IMR-90 (cell line): ENCODE data around the gene CORO1C. TPM values are rescaled to one million over a fixed set of nuclear protein-coding genes. Genes with fewer than 3 reads are reported as not detected.

Experiments used
- ATAC-seq: fragments of 200-7000 bp; cut with Tn5 transposase; 2 replicates; pipeline ENCODE4 v1.9.1; 2020; ENCODE audit warnings: low read depth, mild to moderate bottlenecking, moderate library complexity
- BruUV-seq: library from RNA; stranded (reverse); fragments of 400-500 nt; replicated peaks from 2 replicates; lab custom pipeline; 2021; lab: Mats Ljungman, UMichigan
- CTCF ChIA-PET: fragments of 300-600 bp; formaldehyde crosslinking; extraction: SDS; loops from one replicate; lab custom pipeline; 2021; ENCODE audit warnings: antibody characterized with exemption; lab: Yijun Ruan, JAX
- POLR2A ChIA-PET: fragments of 300-600 bp; sonication (Branson Sonifier 250); formaldehyde crosslinking; loops from one replicate; lab custom pipeline; 2022; ENCODE audit warnings: antibody characterized with exemption; ENCODE audit not compliant: unreplicated experiment; lab: Charles Lee
- DNase-seq: peaks from one replicate; pipeline ENCODE4 v3.0.0; 2013
- H2AFZ ChIP-seq: replicated peaks from 2 replicates; pipeline ENCODE3; 2013; ENCODE audit warnings: low read length, mild to moderate bottlenecking; ENCODE audit not compliant: poor library complexity
- H2AK5ac ChIP-seq: 2 replicates; pipeline ENCODE4 v1.6.1; 2013; ENCODE audit warnings: low read depth, low read length, inconsistent platforms
- H2AK9ac ChIP-seq: replicated peaks from 2 replicates; pipeline ENCODE3; 2013; ENCODE audit warnings: mild to moderate bottlenecking, low read depth, low read length, moderate library complexity; ENCODE audit not compliant: poor library complexity
- H2BK120ac ChIP-seq: 2 replicates; pipeline ENCODE4 v1.6.1; 2013; ENCODE audit warnings: low read depth, low read length, inconsistent platforms
- H2BK15ac ChIP-seq: 3 replicates; pipeline ENCODE4 v1.6.1; 2013; ENCODE audit warnings: low read depth, low read length, inconsistent platforms
- H2BK20ac ChIP-seq: 2 replicates; pipeline ENCODE4 v1.6.1; 2013; ENCODE audit warnings: low read depth, mild to moderate bottlenecking, inconsistent platforms, low read length, moderate library complexity
- H2BK5ac ChIP-seq: 2 replicates; pipeline ENCODE4 v1.6.1; 2013; ENCODE audit warnings: mild to moderate bottlenecking, low read depth, low read length, inconsistent platforms; ENCODE audit not compliant: poor library complexity, severe bottlenecking
- H3K14ac ChIP-seq: replicated peaks from 2 replicates; pipeline ENCODE4 v1.6.1; 2013; ENCODE audit warnings: low read depth, low read length, inconsistent platforms
- H3K18ac ChIP-seq: 2 replicates; pipeline ENCODE4 v1.6.1; 2013; ENCODE audit warnings: low read depth, low read length, control low read depth
- H3K23ac ChIP-seq: 2 replicates; pipeline ENCODE4 v1.6.1; 2013; ENCODE audit warnings: low read depth, low read length, inconsistent platforms
- H3K27ac ChIP-seq: 2 replicates; pipeline ENCODE4 v1.5.1; 2013; ENCODE audit warnings: mild to moderate bottlenecking, control low read depth, low read length; ENCODE audit not compliant: insufficient read depth
- H3K27me3 ChIP-seq: 2 replicates; pipeline ENCODE4 v1.6.1; 2013; ENCODE audit warnings: low read length; ENCODE audit not compliant: control insufficient read depth, insufficient read depth
- H3K36me3 ChIP-seq: 2 replicates; pipeline ENCODE4 v1.6.1; 2013; ENCODE audit warnings: low read length, mixed read lengths; ENCODE audit not compliant: control insufficient read depth, insufficient read depth
- H3K4ac ChIP-seq: 2 replicates; pipeline ENCODE4 v1.6.1; 2013; ENCODE audit warnings: low read depth, low read length, inconsistent platforms
- H3K4me1 ChIP-seq: 2 replicates; pipeline ENCODE4 v1.6.1; 2013; ENCODE audit warnings: low read length, mixed read lengths; ENCODE audit not compliant: control insufficient read depth, insufficient read depth
- H3K4me2 ChIP-seq: 2 replicates; pipeline ENCODE4 v1.6.1; 2013; ENCODE audit warnings: low read depth, mild to moderate bottlenecking, control low read depth, low read length, moderate library complexity
- H3K4me3 ChIP-seq: 2 replicates; pipeline ENCODE4 v1.5.1; 2013; ENCODE audit warnings: low read depth, mild to moderate bottlenecking, control low read depth, low read length, moderate library complexity; ENCODE audit not compliant: insufficient read depth
- H3K56ac ChIP-seq: 2 replicates; pipeline ENCODE4 v1.6.1; 2013; ENCODE audit warnings: low read length, inconsistent platforms; ENCODE audit not compliant: insufficient read depth; ENCODE audit errors: extremely low read depth
- H3K79me1 ChIP-seq, 2 experiments: 2 replicates each; pipeline ENCODE4 v1.6.1; 2013; ENCODE audit warnings: low read length in 2 of 2, inconsistent platforms in 1 of 2, low read depth in 1 of 2
- H3K9ac ChIP-seq: 2 replicates; pipeline ENCODE4 v1.6.1; 2013; ENCODE audit warnings: low read depth, low read length, control low read depth
- H3K9me1 ChIP-seq: 2 replicates; pipeline ENCODE4 v1.6.1; 2013; ENCODE audit warnings: low read length, inconsistent platforms; ENCODE audit not compliant: insufficient read depth
- H3K9me3 ChIP-seq: 2 replicates; pipeline ENCODE4 v1.6.1; 2013; ENCODE audit warnings: low read length; ENCODE audit not compliant: control insufficient read depth, insufficient read depth
- H4K20me1 ChIP-seq: 2 replicates; pipeline ENCODE4 v1.6.1; 2013; ENCODE audit warnings: low read length, inconsistent platforms; ENCODE audit not compliant: insufficient read depth
- H4K5ac ChIP-seq: 2 replicates; pipeline ENCODE4 v1.6.1; 2013; ENCODE audit warnings: mild to moderate bottlenecking, low read depth, low read length, control low read depth
- H4K8ac ChIP-seq, 2 experiments: 2 replicates each; pipeline ENCODE4 v1.6.1; 2013; ENCODE audit warnings: low read depth in 2 of 2, low read length in 2 of 2, control low read depth in 1 of 2, inconsistent platforms in 1 of 2
- H4K91ac ChIP-seq: 2 replicates; pipeline ENCODE4 v1.6.1; 2013; ENCODE audit warnings: low read depth, low read length, inconsistent platforms; ENCODE audit not compliant: insufficient read depth
- BHLHE40 ChIP-seq: fragments of 150-350 bp; IDR thresholded peaks from 2 replicates; pipeline ENCODE4 v1.6.1; 2016; ENCODE audit warnings: mild to moderate bottlenecking, low read depth, low read length
- CEBPB ChIP-seq: IDR thresholded peaks from 2 replicates; pipeline ENCODE4 v1.6.1; 2012; ENCODE audit warnings: low read depth, low read length, improper control_type of control experiment
- CHD1 ChIP-seq: IDR thresholded peaks from 2 replicates; pipeline ENCODE4 v1.6.1; 2012; ENCODE audit warnings: low read depth, low read length, improper control_type of control experiment
- FOS ChIP-seq: fragments of 150-350 bp; IDR thresholded peaks from 2 replicates; pipeline ENCODE4 v1.6.1; 2016; ENCODE audit warnings: low read depth, low read length
- MAZ ChIP-seq: IDR thresholded peaks from 2 replicates; pipeline ENCODE4 v1.6.1; 2012; ENCODE audit warnings: low read depth, mild to moderate bottlenecking, low read length, improper control_type of control experiment, moderate library complexity, borderline replicate concordance
- MXI1 ChIP-seq: IDR thresholded peaks from 2 replicates; pipeline ENCODE4 v1.6.1; 2012; ENCODE audit warnings: low read depth, mild to moderate bottlenecking, low read length, moderate library complexity, borderline replicate concordance
- RAD21 ChIP-seq: IDR thresholded peaks from 2 replicates; pipeline ENCODE4 v1.6.1; 2012; ENCODE audit warnings: low read length, improper control_type of control experiment
- RCOR1 ChIP-seq: IDR thresholded peaks from 2 replicates; pipeline ENCODE4 v1.6.1; 2012; ENCODE audit warnings: mild to moderate bottlenecking, low read length, improper control_type of control experiment; ENCODE audit not compliant: insufficient replicate concordance
- RFX5 ChIP-seq: IDR thresholded peaks from 2 replicates; pipeline ENCODE4 v1.8.0; 2012; ENCODE audit warnings: low read depth, mild to moderate bottlenecking, low read length, moderate library complexity
- WGBS, 2 experiments: methylation state at CpG; one replicate each; pipeline versions ENCODE4 v1.1.5 to v1.1.7; 2013; ENCODE audit warnings: missing lambda C conversion rate in 2 of 2; ENCODE audit not compliant: insufficient read length in 1 of 2; ENCODE audit errors: extremely low coverage in 2 of 2; 5-methylcytosine and 5-hydroxymethylcytosine counted together
- dilution Hi-C: fragments of 300-500 bp; cut with HindIII; formaldehyde crosslinking; loops from one replicate; pipeline ENCODE4 v1.14.3; 2018; ENCODE audit warnings: low sequenced_read_pairs; ENCODE audit not compliant: unreplicated experiment
- in situ Hi-C: fragments of 300-500 bp; cut with MboI; formaldehyde crosslinking; loops from 3 replicates; pipeline ENCODE4 v1.14.3; 2019; ENCODE audit warnings: low sequenced_read_pairs, inconsistent platforms, mixed read lengths
- intact Hi-C: fragments of 100-400 bp; cut with micrococcal nuclease; formaldehyde crosslinking; loops from 2 replicates; pipeline ENCODE4 v1.10.0; 2022
- polyA plus RNA-seq, 3 experiments: library from polyadenylated mRNA; depleted of rRNA; stranded (reverse); fragments of >200 nt; gene quantifications; 2 replicates each; pipeline ENCODE4 v1.2.3, GENCODE V29; 2012; ENCODE audit warnings: low replicate concordance in 1 of 3
- total RNA-seq: library from RNA; depleted of rRNA; stranded (reverse); fragments of >200 nt; gene quantifications from 2 replicates; pipeline ENCODE4 v1.2.3, GENCODE V29; 2012
- TF ChIP-seq, protein P1 (sequence below): conservative IDR thresholded peaks from 2 replicates; pipeline ENCODE4 v1.5.1; 2012; ENCODE audit warnings: mild to moderate bottlenecking, low read depth, low read length, improper control_type of control experiment
- TF ChIP-seq, protein P2 (sequence below): fragments of 150-350 bp; IDR thresholded peaks from 2 replicates; pipeline ENCODE4 v1.6.1; 2017; ENCODE audit warnings: mild to moderate bottlenecking, antibody characterized with exemption, low read length, low read depth
- TF ChIP-seq, protein P3 (sequence below): fragments of 150-350 bp; IDR thresholded peaks from 2 replicates; pipeline ENCODE4 v1.6.1; 2016; ENCODE audit warnings: low read depth, mild to moderate bottlenecking, low read length, moderate library complexity, borderline replicate concordance

The CORO1C gene
- total and polyA plus RNA-seq, 2 of the 4 experiments (the other 2 are of a cell fraction), result 675 to 1,100 TPM

DNA sequence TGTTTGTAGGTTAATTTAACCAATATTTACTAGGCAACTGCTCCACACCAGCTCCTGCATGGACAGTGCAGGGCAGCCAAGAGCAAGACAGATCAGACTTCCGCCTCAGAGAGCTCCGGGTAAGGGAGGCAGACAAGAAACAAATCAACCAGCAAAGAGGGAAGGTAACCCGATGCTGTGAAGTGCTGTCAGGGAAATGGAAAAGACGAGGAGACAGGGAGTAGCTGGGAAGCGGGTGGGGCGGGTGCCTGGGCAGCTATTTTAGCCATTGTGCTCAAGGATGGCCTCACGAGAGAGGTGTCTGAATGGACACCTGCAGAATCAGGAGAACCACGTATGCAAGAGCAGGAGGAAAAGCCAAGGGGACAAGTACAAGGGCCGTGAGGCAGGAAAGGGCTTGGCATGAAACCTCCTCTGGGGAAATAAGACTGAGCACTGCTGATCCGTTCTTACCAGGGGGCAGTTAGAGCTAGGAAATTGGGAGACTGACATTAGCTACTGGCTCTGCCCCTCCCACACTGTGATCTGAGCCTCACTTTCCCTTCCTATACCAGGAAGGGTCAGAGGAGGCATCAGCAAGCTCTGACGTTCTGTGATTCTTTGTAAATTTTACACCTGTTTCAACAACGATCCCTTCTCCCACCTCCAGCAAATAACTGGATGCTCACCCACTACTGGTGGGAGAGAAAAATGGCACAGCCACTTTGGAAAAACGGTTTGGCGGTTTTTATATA lies 126.9 kb downstream of the CORO1C start:
- Histone ChIP-seq H2BK120ac (0 out of 2 replicates have a peak overlapping the region, but pooled peaks have one; percentile 6), H2AK5ac (peak overlapping the region; percentile 5; the same call in 1 of the 2 replicates), H3K4ac (peak overlapping the region; percentile 20), H4K20me1 (no peaks in the 10 kb centered on the region), H4K5ac (no peak overlapping the region), H3K79me1 (no peaks in the 10 kb centered on the region), H3K4me2 (no peak overlapping the region), H2AK9ac (no peak overlapping the region), H3K56ac (no peak overlapping the region), H3K9me3 (no peaks in the 10 kb centered on the region), H3K18ac (no peak overlapping the region), H4K91ac (no peak overlapping the region), H2BK20ac (no peak overlapping the region), H3K9me1 (no peaks in the 10 kb centered on the region), H4K8ac (no peak overlapping the region), H3K27me3 (no peaks in the 10 kb centered on the region), H3K9ac (no peak overlapping the region), H2BK15ac (no peak overlapping the region; the same call in 2 of the 3 replicates), H2AFZ (peak overlapping the region; percentile 59), H3K36me3 (no peaks in the 10 kb centered on the region), H3K4me3 (no peak overlapping the region), H3K27ac (no peak overlapping the region), H3K14ac (no peak overlapping the region), H3K23ac (no peak overlapping the region), H3K4me1 (peaks cover 6% of the 10 kb centered on the region; the same call in 1 of the 2 replicates), H2BK5ac (no peak overlapping the region)
- DNase-seq (no peak), ATAC-seq (no peak)
- dilution Hi-C loops, result no loop called here
- CTCF ChIA-PET, result interaction anchor here (0.6 kb wide), 3 partner anchors 87 to 735 kb away, joined by 3 read pairs; no protein-coding TSS in a partner anchor
- BruUV-seq, result no TSS peak
- TF ChIP-seq MAZ (no peak), RFX5 (no peak), RAD21 (no peak), MXI1 (no peak), FOS (no peak), BHLHE40 (no peak), CEBPB (no peak), CHD1 (no peak), RCOR1 (no peak)
- TF ChIP-seq, protein P1, sequence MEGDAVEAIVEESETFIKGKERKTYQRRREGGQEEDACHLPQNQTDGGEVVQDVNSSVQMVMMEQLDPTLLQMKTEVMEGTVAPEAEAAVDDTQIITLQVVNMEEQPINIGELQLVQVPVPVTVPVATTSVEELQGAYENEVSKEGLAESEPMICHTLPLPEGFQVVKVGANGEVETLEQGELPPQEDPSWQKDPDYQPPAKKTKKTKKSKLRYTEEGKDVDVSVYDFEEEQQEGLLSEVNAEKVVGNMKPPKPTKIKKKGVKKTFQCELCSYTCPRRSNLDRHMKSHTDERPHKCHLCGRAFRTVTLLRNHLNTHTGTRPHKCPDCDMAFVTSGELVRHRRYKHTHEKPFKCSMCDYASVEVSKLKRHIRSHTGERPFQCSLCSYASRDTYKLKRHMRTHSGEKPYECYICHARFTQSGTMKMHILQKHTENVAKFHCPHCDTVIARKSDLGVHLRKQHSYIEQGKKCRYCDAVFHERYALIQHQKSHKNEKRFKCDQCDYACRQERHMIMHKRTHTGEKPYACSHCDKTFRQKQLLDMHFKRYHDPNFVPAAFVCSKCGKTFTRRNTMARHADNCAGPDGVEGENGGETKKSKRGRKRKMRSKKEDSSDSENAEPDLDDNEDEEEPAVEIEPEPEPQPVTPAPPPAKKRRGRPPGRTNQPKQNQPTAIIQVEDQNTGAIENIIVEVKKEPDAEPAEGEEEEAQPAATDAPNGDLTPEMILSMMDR, result no peak
- TF ChIP-seq, protein P2, sequence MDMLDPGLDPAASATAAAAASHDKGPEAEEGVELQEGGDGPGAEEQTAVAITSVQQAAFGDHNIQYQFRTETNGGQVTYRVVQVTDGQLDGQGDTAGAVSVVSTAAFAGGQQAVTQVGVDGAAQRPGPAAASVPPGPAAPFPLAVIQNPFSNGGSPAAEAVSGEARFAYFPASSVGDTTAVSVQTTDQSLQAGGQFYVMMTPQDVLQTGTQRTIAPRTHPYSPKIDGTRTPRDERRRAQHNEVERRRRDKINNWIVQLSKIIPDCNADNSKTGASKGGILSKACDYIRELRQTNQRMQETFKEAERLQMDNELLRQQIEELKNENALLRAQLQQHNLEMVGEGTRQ, result no peak
- TF ChIP-seq, protein P3, sequence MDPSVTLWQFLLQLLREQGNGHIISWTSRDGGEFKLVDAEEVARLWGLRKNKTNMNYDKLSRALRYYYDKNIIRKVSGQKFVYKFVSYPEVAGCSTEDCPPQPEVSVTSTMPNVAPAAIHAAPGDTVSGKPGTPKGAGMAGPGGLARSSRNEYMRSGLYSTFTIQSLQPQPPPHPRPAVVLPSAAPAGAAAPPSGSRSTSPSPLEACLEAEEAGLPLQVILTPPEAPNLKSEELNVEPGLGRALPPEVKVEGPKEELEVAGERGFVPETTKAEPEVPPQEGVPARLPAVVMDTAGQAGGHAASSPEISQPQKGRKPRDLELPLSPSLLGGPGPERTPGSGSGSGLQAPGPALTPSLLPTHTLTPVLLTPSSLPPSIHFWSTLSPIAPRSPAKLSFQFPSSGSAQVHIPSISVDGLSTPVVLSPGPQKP, result no peak
- intact Hi-C loops, result no loop called here
- in situ Hi-C loops, result no loop called here
- POLR2A ChIA-PET, result no interaction called here
- 50% methylated on average over 9 of the region's 14 CpGs; no CpG with 5 or more reads in 1 of the 2 experiments for WGBS, 2 experiments
